Muscle of leg (tissue), 11 donors: ENCODE measurements around the gene HNF1B. TPM values are rescaled to one million over a fixed set of nuclear protein-coding genes. Genes with fewer than 3 reads are reported as not detected.

ENCODE experiments used
- DNase-seq: peaks from one replicate; pipeline ENCODE4 v3.0.0; 2013
- H3K27ac ChIP-seq: one replicate; pipeline ENCODE4 v1.5.1; 2013; ENCODE audit warnings: mild to moderate bottlenecking, low read length, control low read depth
- H3K27me3 ChIP-seq: one replicate; pipeline ENCODE4 v1.6.1; 2013; ENCODE audit warnings: low read length; ENCODE audit not compliant: control insufficient read depth, insufficient read depth
- H3K36me3 ChIP-seq: one replicate; pipeline ENCODE4 v1.6.1; 2013; ENCODE audit warnings: low read length; ENCODE audit not compliant: control insufficient read depth, insufficient read depth
- H3K4me1 ChIP-seq: one replicate; pipeline ENCODE4 v1.6.1; 2013; ENCODE audit warnings: low read length; ENCODE audit not compliant: control insufficient read depth, insufficient read depth
- H3K4me3 ChIP-seq: one replicate; pipeline ENCODE4 v1.5.1; 2013; ENCODE audit warnings: low read length, control low read depth
- H3K9me3 ChIP-seq: replicated peaks from 2 replicates; pipeline ENCODE4 v1.6.1; 2013; ENCODE audit warnings: low read depth, low read length; ENCODE audit not compliant: control insufficient read depth
- WGBS: methylation state at CpG from one replicate; pipeline ENCODE4 v1.1.5; 2013; ENCODE audit warnings: missing lambda C conversion rate; ENCODE audit not compliant: insufficient coverage; 5-methylcytosine and 5-hydroxymethylcytosine counted together
- polyA plus RNA-seq, 8 donors: library from polyadenylated mRNA; unstranded; fragments of 120-200 nt; gene quantifications; one replicate each; pipeline versions ENCODE4 v1.2.1 to v1.2.3, GENCODE V29; 2013; ENCODE audit warnings: inconsistent platforms in 1 of 8, low replicate concordance in 1 of 8; ENCODE audit not compliant: insufficient read length in 8 of 8, insufficient read depth in 1 of 8
- total RNA-seq: library from RNA; stranded (reverse); fragments of 120-200 nt; gene quantifications from one replicate; pipeline ENCODE4 v1.2.4, GENCODE V29; 2013

The HNF1B gene
- total and polyA plus RNA-seq, 9 donors = 0.09 to 2.4 (median 0.23) TPM; not detected in 6

GRCh38 chr17:37781451-37781850 lies 36.6 kb upstream of the HNF1B start:
- Histone ChIP-seq H3K4me3 (no peak overlapping the region), H3K4me1 (no peaks in the 10 kb centered on the region), H3K36me3 (no peaks in the 10 kb centered on the region), H3K27me3 (no peaks in the 10 kb centered on the region), H3K9me3 (no peaks in the 10 kb centered on the region), H3K27ac (no peak overlapping the region)
- WGBS = no CpG with 5 or more reads among the region's 2 CpGs
- no peak for DNase-seq

- peak; percentile 24 for DNase-seq
- no peaks in the 10 kb centered on the region for H3K9me3 ChIP-seq
- no peaks in the 10 kb centered on the region for H3K36me3 ChIP-seq
- WGBS = no CpG with 5 or more reads among the region's 4 CpGs
- H3K4me1 ChIP-seq = no peaks in the 10 kb centered on the region
- H3K4me3 ChIP-seq = no peak overlapping the region
- no peak overlapping the region for H3K27ac ChIP-seq
- no peaks in the 10 kb centered on the region for H3K27me3 ChIP-seq
Measured at GRCh38 chr17:37779554-37779953, 34.7 kb upstream of the HNF1B start.

GRCh38 chr17:37774504-37774903 lies 29.6 kb upstream of the HNF1B start:
- no peak for DNase-seq
- H3K4me3 ChIP-seq = no peak overlapping the region
- H3K27me3 ChIP-seq = no peaks in the 10 kb centered on the region
- H3K4me1 ChIP-seq = no peaks in the 10 kb centered on the region
- no peaks in the 10 kb centered on the region for H3K9me3 ChIP-seq
- no CpG with 5 or more reads among the region's 5 CpGs for WGBS
- no peaks in the 10 kb centered on the region for H3K36me3 ChIP-seq
- H3K27ac ChIP-seq = no peak overlapping the region

DNA sequence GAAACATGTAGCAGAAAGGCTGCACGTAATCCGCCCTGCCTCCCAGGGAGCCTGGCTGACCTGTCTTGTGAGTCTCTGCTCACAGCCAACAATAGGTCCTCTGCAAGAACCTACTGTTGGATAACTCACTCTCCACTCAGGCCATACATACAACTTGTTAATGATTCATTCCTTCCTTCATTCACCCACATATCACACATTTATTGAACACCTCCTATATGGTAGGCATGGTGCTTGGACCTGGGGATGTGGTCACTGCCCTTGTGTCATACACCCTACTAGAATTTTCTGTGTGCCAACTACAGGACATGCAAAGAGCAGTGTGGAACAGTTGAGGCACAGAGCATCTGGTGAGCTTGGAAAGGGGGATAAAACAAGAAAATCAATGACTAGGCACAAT lies 28.1 kb upstream of the HNF1B start:
- H3K4me1 ChIP-seq = no peaks in the 10 kb centered on the region
- no peaks in the 10 kb centered on the region for H3K27me3 ChIP-seq
- H3K36me3 ChIP-seq = no peaks in the 10 kb centered on the region
- H3K9me3 ChIP-seq = no peaks in the 10 kb centered on the region
- no peak overlapping the region for H3K4me3 ChIP-seq
- 50% methylated on average over 2 of the region's 2 CpGs for WGBS
- no peak for DNase-seq
- H3K27ac ChIP-seq = no peak overlapping the region

DNA sequence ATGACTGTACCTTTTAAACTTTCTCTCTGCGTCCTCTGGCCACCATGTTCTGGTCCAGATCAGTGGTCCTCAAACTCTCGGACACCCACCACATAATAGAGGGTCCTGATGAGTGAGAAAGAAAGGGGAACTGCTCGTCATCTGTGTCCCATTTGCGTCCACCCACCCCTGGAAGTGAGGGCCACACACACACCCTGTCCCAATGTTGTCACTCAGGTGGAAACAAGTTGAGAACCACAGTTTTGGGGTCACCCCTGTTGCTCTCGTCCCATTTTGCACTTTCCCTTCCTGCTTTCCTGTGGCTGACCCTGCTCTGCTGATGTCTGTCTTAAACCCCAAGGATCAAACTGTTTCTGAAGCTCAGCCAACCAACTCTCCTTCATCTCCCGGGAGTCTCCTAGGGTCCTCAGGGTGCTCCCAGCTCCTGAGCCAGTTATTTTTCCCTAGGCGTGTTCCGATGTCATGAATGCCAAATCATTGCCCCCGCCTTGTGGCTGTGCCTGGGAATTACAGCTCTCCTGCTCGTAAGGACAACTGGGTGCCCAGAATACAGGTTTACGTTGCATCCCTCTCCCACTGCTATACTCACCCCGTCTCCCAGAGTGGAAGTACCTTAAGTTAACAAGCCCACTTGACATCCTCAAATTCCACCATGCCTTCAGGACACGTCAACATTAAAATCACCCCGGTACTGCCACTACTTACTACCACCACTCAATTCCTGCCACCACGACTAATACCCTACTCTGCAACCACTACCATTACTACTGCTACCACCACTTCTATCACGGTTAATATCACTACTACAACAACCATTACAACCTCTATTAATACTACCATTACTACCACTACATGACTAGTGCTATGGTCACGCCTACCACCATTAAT lies 26.0 kb upstream of the HNF1B start:
- Histone ChIP-seq H3K27ac (no peak overlapping the region), H3K27me3 (no peaks in the 10 kb centered on the region), H3K9me3 (no peaks in the 10 kb centered on the region), H3K4me3 (no peak overlapping the region), H3K4me1 (no peaks in the 10 kb centered on the region), H3K36me3 (no peaks in the 10 kb centered on the region)
- peak; percentile 10 for DNase-seq
- WGBS = 43% methylated on average over 14 of the region's 17 CpGs

DNA sequence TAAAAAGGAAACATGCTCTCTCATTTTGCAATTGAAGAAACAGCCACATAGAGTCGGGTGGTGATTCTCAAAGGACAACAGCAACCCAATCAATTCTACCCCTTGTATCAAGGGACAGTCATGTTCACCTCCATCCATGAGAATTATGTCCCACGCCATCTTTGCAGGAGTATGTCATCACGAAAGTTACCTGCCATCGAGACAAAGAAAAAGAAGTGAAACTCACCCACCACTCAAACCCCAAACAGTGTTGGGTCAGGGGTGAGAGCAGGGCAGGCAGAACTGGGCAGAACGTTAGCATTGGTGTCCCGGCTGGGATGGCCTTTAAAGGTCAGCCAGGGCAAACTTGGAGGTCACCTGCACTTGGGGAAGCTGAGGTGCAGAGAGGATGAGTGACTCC lies 24.2 kb upstream of the HNF1B start:
- WGBS = 59% methylated on average over 2 of the region's 6 CpGs
- H3K27me3 ChIP-seq = no peaks in the 10 kb centered on the region
- no peaks in the 10 kb centered on the region for H3K4me1 ChIP-seq
- no peaks in the 10 kb centered on the region for H3K9me3 ChIP-seq
- no peaks in the 10 kb centered on the region for H3K36me3 ChIP-seq
- no peak overlapping the region for H3K27ac ChIP-seq
- DNase-seq = no peak
- no peak overlapping the region for H3K4me3 ChIP-seq

DNA sequence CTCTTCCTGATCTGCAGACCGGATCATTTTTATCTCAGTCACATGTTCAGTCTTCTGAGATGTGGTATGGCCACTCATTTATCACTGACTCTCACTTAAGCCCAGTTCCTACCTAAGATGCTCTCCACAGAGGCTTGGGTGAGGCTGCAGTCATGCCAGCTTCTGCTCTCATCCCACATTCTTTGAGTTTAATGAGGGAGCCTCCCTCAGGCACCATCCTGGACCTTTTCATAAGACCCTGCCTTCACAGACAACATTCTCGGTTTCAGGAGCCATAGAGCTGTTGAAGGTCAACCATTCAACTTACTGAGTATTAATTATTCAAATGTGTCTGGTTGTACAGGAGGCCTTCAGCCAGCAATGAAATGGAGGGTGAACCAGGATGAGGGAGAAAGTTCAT lies 23.6 kb upstream of the HNF1B start:
- Histone ChIP-seq H3K4me1 (no peaks in the 10 kb centered on the region), H3K4me3 (no peak overlapping the region), H3K36me3 (no peaks in the 10 kb centered on the region), H3K27ac (no peak overlapping the region), H3K9me3 (no peaks in the 10 kb centered on the region), H3K27me3 (no peaks in the 10 kb centered on the region)
- DNase-seq = no peak
- 100% methylated on average over 1 of the region's 2 CpGs for WGBS

DNA sequence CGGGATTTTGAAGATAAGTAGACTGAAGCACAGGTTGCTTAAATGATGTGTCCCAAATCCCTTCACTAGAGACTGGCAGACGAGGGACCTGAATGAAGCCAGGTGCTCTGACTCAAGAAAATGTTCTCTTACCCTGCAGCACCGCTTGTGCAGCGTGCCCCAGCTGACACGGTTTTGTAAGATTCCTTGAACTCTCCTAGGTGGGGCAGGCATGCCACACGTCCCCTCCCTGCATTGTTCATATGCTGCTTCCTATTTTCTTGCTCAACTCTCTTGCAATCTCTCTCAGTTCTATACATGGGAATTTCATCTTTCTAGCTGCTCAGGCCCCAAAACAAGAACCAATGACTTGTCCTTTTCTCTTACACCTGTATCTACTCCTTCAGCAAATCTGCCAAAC lies 22.1 kb upstream of the HNF1B start:
- Histone ChIP-seq H3K27ac (no peak overlapping the region), H3K36me3 (no peaks in the 10 kb centered on the region), H3K4me3 (no peak overlapping the region), H3K4me1 (no peaks in the 10 kb centered on the region), H3K27me3 (peaks cover 5% of the 10 kb centered on the region), H3K9me3 (no peaks in the 10 kb centered on the region)
- DNase-seq = no peak
- WGBS = 45% methylated on average over 5 of the region's 6 CpGs

DNA sequence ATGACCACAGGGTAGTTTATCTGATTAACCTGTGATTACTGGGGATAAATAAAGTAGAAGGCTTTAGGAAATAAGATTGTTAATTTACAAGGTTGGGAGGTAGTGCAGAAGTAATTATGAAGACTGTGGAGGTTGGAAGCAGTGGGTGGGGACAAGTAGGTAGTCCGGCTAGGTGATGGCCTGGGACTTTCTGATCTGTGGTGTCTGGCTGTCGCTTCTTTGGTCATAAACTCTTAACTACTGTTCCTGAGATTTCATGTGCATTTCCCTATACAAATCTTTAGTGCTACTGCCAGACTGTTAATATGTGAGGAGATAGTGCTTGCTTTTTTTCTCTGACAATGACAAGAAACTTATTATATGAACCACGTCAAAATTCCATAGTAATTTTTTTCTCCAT lies 19.5 kb upstream of the HNF1B start:
- Histone ChIP-seq H3K4me3 (no peak overlapping the region), H3K27me3 (peaks cover 7% of the 10 kb centered on the region), H3K27ac (no peak overlapping the region), H3K36me3 (no peaks in the 10 kb centered on the region), H3K4me1 (no peaks in the 10 kb centered on the region), H3K9me3 (no peaks in the 10 kb centered on the region)
- WGBS = no CpG with 5 or more reads among the region's 3 CpGs
- no peak for DNase-seq

GRCh38 chr17:37762666-37763065 lies 17.8 kb upstream of the HNF1B start:
- Histone ChIP-seq H3K4me1 (no peaks in the 10 kb centered on the region), H3K36me3 (no peaks in the 10 kb centered on the region), H3K27me3 (peaks cover 12% of the 10 kb centered on the region), H3K4me3 (no peak overlapping the region), H3K9me3 (no peaks in the 10 kb centered on the region), H3K27ac (no peak overlapping the region)
- DNase-seq = no peak
- 24% methylated on average over 5 of the region's 7 CpGs for WGBS
